Measurements from ENCODE around the gene EIF2B4. TPM values are rescaled to one million over a fixed set of nuclear protein-coding genes. Genes with fewer than 3 reads are reported as not detected.

The EIF2B4 gene
- total and polyA plus RNA-seq, 11 donors = 28.5 to 69.0 (median 38.2) TPM

- TF ChIP-seq CTCF (IDR thresholded peaks at IDR 0.05) (no peak), POLR2A (IDR thresholded peaks at IDR 0.05) (no peak)
- intact Hi-C loops (cut with DNase I) = loop anchor here in 2 of 10 donors (5.0 kb wide), 2 partner anchors 51 to 54 kb away; partner anchors contain the start of genes MPV17 (in 1 of the 2) and NRBP1 (in 1 of the 2)
- no peak for ATAC-seq
- no peak overlapping the region for H3K4me3 ChIP-seq
- 89 to 94% (median 93%) methylated on average over 6 of the region's 6 CpGs for WGBS, 4 donors
- H3K9me3 ChIP-seq = no peaks in the 10 kb centered on the region
- H3K27ac ChIP-seq = no peak overlapping the region
- peaks cover 3 to 73% (median 62%) of the 10 kb centered on the region in 9 donors for H3K36me3 ChIP-seq
- DNase-seq = no peak
- H3K27me3 ChIP-seq = no peaks in the 10 kb centered on the region
- H3K4me1 ChIP-seq = peaks cover 5 to 43% (median 30%) of the 10 kb centered on the region in 12 donors
Observed at GRCh38 chr2:27372937-27373336, 2.8 kb upstream of the EIF2B4 start.

- DNase-seq = peak in 3 of 5 donors; percentile 35 to 61 (median 46)
- TF ChIP-seq CTCF (IDR thresholded peaks at IDR 0.05) (no peak), POLR2A (IDR thresholded peaks at IDR 0.05) (no peak)
- Histone ChIP-seq H3K27ac (peak overlapping the region; percentile 69 to 96 (median 92)), H3K9me3 (no peaks in the 10 kb centered on the region), H3K27me3 (no peaks in the 10 kb centered on the region), H3K36me3 (peaks cover 0 to 72% (median 62%) of the 10 kb centered on the region in 9 donors), H3K4me1 (peaks cover 5 to 36% (median 30%) of the 10 kb centered on the region in 12 donors), H3K4me3 (peak overlapping the region; percentile 84 to 100 (median 88))
- peak; percentile 15 to 53 (median 37) for ATAC-seq
- WGBS, 4 donors = 0 to 3% (median 1%) methylated on average over 24 to 46 of the region's 46 CpGs
- intact Hi-C loops (cut with DNase I) = loop anchor here in 3 of 10 donors (1.0 to 5.0 kb wide), 6 partner anchors 9 to 58 kb away; partner anchors contain the start of genes GTF3C2 (in 3 of the 3), NRBP1 (in 2 of the 3), MPV17 (in 1 of the 3) and ZNF513 (in 1 of the 3)
Observed at GRCh38 chr2:27370816-27371620, 880 bp upstream of the EIF2B4 start.

GRCh38 chr2:27369471-27370025 is 590 bp downstream of the EIF2B4 start:
- DNase-seq = peak in 4 of 5 donors; percentile 55 to 79 (median 68)
- H3K9me3 ChIP-seq = no peaks in the 10 kb centered on the region
- no peaks in the 10 kb centered on the region for H3K27me3 ChIP-seq
- intact Hi-C loops (cut with DNase I) = loop anchor here in 3 of 10 donors (1.0 to 5.0 kb wide), 6 partner anchors 11 to 59 kb away; partner anchors contain the start of genes GTF3C2 (in 3 of the 3), NRBP1 (in 2 of the 3), MPV17 (in 1 of the 3) and ZNF513 (in 1 of the 3)
- peaks cover 4 to 71% (median 62%) of the 10 kb centered on the region in 9 donors for H3K36me3 ChIP-seq
- ATAC-seq = peak in 3 of 4 donors; percentile 27 to 59 (median 53)
- peak overlapping the region; percentile 73 to 96 (median 92) for H3K27ac ChIP-seq
- peaks cover 5 to 36% (median 30%) of the 10 kb centered on the region in 12 donors for H3K4me1 ChIP-seq
- 1 to 2% (median 2%) methylated on average over 16 to 18 of the region's 18 CpGs for WGBS, 4 donors
- TF ChIP-seq CTCF (IDR thresholded peaks at IDR 0.05) (no peak), POLR2A (IDR thresholded peaks at IDR 0.05) (no peak)
- H3K4me3 ChIP-seq = peak overlapping the region; percentile 58 to 100 (median 88)

GRCh38 chr2:27363933-27364332 is 6.2 kb downstream of the EIF2B4 start:
- no peaks in the 10 kb centered on the region for H3K27me3 ChIP-seq
- H3K4me1 ChIP-seq = peaks cover 2 to 8% (median 5%) of the 10 kb centered on the region in 12 donors
- TF ChIP-seq POLR2A (IDR thresholded peaks at IDR 0.05) (no peak), CTCF (IDR thresholded peaks at IDR 0.05) (no peak)
- DNase-seq (no peak), ATAC-seq (no peak)
- no peaks in the 10 kb centered on the region for H3K9me3 ChIP-seq
- H3K4me3 ChIP-seq = no peak overlapping the region
- intact Hi-C loops (cut with DNase I) = no loop called here
- peaks cover 4 to 60% (median 57%) of the 10 kb centered on the region in 9 donors for H3K36me3 ChIP-seq
- no peak overlapping the region for H3K27ac ChIP-seq
- 86 to 92% (median 90%) methylated on average over 2 of the region's 2 CpGs for whole genome bisulfite sequencing, 4 donors

Measured in heart left ventricle (tissue), 16 donors.